RWPE1 (cell line): ENCODE data around the gene LRRC9.
A peak's percentile ranks its signal among the peaks of the same experiment; 100 is the strongest.

Experiments
- CTCF ChIA-PET: fragments of 350-600 bp; sonication (Branson Sonifier 250); formaldehyde crosslinking; extraction: SDS; loops from one replicate; lab custom pipeline; 2021; lab: Yijun Ruan, JAX
- POLR2A ChIA-PET: fragments of 400-600 bp; formaldehyde crosslinking; extraction: SDS; loops from one replicate; lab custom pipeline; 2020; ENCODE audit warnings: antibody characterized with exemption; ENCODE audit not compliant: low non-redundant PET; lab: Yijun Ruan, JAX
- DNase-seq: peaks from one replicate; pipeline ENCODE4 v3.0.0; 2012; ENCODE audit warnings: low spot score
- H3K27ac ChIP-seq: fragments of 450-650 bp; 2 replicates; pipeline ENCODE4 v1.5.1; 2017
- CTCF ChIP-seq: fragments of 450-650 bp; conservative IDR thresholded peaks from 2 replicates; pipeline ENCODE4 v1.5.1; 2017; ENCODE audit warnings: low read depth, mild to moderate bottlenecking

Gene LRRC9

GRCh38 chr14:59969319-59969718 lies 49.4 kb downstream of the LRRC9 start:
- CTCF ChIA-PET = no interaction called here
- peak; percentile 10 for DNase-seq
- no peak for TF ChIP-seq CTCF
- H3K27ac ChIP-seq = no peak overlapping the region
- POLR2A ChIA-PET = no interaction called here

GRCh38 chr14:59981564-59981963 lies 61.6 kb downstream of the LRRC9 start:
- no peak overlapping the region for H3K27ac ChIP-seq
- no peak for TF ChIP-seq CTCF
- CTCF ChIA-PET = interaction anchor here (0.9 to 1.1 kb wide), 3 partner anchors 16 to 405 kb away, joined by 3 to 4 read pairs (median 3); partner anchors contain the start of gene CCDC175
- POLR2A ChIA-PET = no interaction called here
- DNase-seq = no peak

DNA sequence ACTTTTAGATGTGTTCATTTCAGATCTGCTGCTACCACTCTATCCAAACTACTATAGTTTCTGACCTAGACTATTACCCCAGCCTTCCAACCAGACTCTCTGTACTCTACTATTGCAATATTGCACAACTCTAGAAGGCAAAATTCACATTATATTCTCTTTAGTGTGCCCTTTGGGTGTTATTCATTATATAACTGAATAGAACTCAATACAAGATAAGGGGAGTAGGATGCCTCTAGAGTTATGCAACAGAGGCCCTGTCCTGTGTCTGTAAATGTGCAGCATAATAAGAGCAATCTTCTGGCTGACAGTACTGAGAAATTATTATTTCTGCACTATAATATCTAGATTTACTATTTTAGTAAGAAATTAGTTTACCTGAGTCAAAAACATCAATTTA lies 63.1 kb downstream of the LRRC9 start:
- DNase-seq = no peak
- POLR2A ChIA-PET = no interaction called here
- TF ChIP-seq CTCF = no peak
- no peak overlapping the region for H3K27ac ChIP-seq
- CTCF ChIA-PET = no interaction called here

DNA sequence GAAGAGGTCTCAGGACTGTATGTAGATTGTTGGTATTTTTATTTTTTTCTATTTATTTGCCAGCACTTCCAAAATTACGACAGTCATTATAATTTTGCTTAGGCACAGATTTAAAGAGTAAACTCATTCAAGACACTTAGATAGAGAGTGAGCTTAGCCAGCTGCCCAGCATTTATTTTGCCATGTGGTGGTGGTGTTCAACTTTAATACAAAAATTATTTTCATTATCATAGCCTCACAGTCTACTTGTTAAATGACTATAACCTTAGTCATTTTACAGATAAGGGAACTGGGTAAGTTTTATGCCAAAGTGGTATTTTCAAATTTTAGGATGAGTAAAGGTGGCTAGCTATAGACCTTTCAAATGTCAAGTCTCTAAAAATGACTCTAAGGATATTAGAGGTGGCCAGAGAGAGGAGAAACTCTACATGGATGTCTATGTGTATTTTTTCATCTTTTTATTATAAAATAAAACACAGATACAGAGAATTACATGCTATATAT lies 66.7 kb downstream of the LRRC9 start:
- no peak overlapping the region for H3K27ac ChIP-seq
- ChIA-PET CTCF (interaction anchor here (0.6 kb wide), 1 partner anchor 239 kb away, joined by 3 read pairs; no protein-coding TSS in a partner anchor), POLR2A (no interaction called here)
- TF ChIP-seq CTCF = no peak
- DNase-seq = no peak

DNA sequence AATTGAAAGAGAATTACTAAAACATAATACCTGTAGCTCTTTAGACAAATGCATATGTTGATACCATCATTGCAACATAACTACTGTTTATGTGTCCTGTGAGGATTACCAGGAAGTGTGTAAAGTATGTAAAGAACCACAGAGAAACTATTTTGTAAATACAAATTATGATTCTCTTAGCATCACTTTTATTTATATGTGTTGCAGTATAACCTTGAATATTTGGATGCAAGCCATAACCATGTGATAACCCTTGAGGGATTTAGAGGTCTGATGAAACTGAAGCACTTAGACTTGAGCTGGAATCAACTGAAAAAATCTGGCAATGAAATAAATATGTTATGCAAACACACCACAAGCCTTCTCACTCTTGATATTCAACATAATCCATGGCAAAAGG lies 77.5 kb downstream of the LRRC9 start:
- TF ChIP-seq CTCF = no peak
- no peak for DNase-seq
- POLR2A ChIA-PET = no interaction called here
- CTCF ChIA-PET = no interaction called here
- no peak overlapping the region for H3K27ac ChIP-seq

DNA sequence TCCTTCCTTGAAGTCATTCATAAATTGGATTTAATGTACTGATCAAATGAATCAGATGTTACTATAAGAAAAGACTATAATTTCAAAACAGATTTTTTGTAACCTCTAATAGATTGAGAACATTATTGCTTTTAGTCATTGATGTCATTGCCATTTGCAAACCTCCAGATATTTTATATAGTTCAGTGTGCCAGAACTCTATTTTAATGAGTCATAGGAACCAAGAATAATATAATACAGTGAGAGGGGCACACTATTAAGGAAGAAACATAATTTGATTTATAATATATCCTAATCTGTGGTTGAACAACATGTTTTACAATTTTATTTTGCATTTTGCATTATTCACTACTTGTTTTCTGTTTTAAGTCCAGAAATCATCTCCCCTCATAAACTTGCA lies 78.0 kb downstream of the LRRC9 start:
- no peak for DNase-seq
- no peak overlapping the region for H3K27ac ChIP-seq
- POLR2A ChIA-PET = no interaction called here
- TF ChIP-seq CTCF = no peak
- CTCF ChIA-PET = no interaction called here

- no peak for DNase-seq
- POLR2A ChIA-PET = no interaction called here
- CTCF ChIA-PET = interaction anchor here (0.6 to 0.7 kb wide), 2 partner anchors 13 to 123 kb away, joined by 4 to 6 read pairs; no protein-coding TSS in a partner anchor
- H3K27ac ChIP-seq = no peak overlapping the region
- no peak for TF ChIP-seq CTCF
Observed at GRCh38 chr14:59998564-59998963, 78.6 kb downstream of the LRRC9 start.
